ENCODE data around the gene ABCA12.

The ABCA12 gene

DNA sequence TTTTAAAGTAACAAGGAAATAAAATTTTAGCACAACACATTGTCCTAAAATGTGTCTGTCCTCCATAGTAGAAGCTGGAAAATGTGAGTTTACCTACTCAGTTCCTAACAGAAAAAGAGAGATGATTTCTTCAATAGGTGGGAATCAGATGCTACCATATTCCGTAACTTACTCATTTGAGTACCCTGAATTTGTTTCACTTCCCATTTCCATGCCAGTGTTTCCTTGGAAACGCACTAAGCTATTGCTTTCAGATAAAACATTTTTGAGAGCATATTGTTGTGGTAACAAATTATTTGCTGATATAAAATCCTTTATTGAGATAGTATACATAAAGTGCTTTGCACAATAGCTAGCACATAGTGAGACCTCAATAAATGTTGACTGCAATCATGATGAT, 191.5 kb downstream of the ABCA12 start:
- no peak for DNase-seq

DNA sequence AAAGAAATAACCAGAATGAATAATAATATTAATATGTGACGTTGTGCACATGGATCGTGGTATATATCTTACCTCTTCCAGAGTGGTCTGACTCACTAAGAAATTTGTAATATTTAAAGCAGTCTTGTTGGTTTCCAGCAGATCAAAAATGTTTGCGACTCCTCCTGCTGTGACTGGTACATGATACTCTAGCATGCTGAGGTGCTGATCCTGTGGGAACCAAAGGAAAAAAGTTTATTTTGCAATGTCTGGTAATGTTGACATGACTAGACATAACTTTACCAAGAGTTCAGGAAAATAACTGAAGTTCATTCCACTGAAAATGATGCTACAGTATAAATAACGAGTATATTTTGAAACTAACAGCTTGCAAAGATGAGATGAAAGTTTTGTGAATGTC, 204.4 kb downstream of the ABCA12 start:
- peak; percentile 3 for DNase-seq

DNA sequence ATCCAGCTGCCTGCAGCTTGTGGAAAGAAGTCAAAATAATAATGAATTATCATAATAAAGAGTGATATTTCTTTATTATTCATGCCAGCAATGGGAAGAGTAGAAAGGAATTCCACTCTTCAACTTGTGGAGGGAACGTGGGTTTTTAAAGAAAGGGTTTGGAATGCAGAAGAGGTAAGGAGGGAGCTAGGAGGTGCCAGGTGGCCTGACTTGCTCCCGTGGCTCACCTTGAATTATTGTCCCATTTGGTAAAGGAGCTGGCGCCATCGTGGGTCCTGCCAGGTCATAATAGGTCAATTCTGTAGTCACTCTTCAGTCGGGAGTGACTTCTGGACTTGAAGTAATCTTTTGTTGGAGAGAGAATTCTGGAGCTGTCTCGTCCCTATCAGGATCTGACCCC, 233.8 kb downstream of the ABCA12 start:
- DNase-seq = no peak

DNA sequence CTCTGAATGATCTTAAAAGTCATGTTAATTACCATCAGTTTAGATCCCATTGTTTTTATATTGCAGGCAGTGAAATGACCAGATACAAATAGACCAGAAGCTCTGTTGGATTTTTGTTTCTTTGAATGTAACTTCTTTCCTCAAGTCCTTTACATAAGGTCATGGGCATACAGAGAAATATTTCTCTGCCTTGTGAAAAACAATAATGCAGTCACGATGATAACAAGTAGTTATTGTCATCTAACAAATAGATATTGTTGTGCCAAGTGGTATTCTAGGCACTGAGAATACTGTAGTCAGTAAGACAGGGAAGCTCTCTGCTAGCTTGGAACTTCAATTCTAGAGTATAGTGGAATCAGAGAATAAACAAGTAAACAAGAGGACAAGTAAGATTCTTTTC, 234.2 kb downstream of the ABCA12 start:
- no peak for DNase-seq

DNA sequence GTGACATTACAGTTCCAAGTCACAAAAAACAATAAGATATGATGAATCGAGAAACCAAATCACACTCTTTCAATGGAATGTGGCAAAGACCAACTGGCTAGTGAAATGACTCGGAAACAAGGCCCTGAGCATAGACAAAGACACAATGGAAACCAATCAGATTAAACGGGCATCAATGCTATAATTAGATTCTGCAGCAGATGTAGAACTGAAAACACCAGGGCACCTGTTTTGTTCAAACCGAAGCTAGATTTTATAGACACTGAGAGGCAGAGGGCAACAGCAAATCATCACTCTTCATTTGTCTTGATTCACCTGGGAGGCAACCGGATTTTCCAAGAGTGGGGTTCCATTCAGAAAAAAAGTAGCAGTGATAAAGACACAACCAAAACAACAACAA, 236.1 kb downstream of the ABCA12 start:
- no peak for DNase-seq

DNA sequence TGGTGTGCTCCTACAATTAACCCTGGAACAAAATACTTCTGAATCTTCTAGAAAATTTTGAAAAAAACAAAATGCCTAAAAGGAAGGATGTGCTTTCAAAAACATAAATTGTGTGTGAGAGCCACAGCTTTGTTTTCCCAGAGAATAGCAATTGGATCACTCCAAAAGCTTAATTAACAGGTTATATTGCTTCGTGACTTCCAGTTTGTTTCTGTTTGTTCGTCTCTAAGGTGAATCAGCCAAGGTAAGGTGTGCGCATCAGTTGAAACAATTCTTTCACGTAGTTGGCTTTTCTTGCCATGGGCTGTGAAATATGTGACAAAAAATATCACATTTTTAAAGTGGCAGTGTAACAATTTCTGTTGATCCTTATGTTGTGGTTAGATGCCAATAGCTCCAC, 238.7 kb downstream of the ABCA12 start:
- no peak for DNase-seq

DNA sequence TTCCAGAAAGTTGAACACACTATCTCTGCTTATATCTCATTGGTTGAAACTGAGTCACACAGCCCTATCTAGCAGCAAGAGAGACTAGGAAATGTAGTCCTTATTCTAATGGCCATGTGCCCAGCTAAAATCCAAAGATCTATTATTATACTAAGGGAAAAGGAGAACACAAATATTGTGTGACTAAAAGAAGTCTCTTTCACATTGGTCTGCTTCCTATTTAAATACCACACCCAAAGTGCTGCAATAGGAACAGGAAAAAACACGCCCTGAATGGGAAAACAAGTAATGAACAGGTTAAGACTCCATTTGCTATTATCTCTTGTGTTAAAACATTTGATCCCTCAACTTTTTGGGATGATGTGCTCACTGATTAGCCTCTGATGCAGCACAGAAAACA, 242.2 kb downstream of the ABCA12 start:
- no peak for DNase-seq

DNA sequence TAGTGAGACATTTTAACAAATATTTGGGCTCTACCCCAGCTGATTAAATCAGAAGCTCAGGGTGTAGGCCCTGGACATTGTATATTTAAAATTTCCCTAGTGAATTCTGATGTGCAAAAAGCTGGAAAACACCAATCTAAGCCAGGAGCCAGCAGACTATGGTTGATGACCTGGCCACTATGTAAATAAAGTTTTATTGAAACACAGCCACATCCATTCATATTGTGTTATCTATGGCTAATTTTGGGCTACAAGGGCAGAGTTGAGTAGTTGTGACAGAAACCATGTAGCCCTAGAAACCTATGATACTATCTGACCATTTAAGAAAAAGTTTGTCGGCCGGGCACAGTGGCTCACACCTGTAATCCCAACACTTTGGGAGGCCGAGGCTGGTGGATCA, 243.0 kb downstream of the ABCA12 start:
- no peak for DNase-seq

DNA sequence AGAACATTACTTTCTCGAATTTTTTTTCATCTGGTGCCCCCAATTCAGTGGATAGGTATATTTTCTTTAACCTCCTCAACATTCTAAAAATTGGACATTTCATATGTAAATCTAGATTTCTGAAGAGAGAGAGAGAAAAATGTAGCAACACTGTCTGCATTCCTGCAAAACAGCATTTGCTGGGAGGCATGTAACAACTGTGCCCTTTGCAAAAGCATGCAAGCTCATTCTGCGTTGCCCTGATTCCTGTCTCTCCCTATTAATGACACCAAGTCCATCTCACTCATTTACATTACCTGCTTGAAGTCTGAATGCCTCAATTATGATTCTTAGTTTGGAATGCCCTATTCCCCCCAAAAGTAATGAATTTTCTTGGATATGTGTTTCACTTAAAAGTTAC, 249.1 kb downstream of the ABCA12 start:
- no peak for DNase-seq

DNA sequence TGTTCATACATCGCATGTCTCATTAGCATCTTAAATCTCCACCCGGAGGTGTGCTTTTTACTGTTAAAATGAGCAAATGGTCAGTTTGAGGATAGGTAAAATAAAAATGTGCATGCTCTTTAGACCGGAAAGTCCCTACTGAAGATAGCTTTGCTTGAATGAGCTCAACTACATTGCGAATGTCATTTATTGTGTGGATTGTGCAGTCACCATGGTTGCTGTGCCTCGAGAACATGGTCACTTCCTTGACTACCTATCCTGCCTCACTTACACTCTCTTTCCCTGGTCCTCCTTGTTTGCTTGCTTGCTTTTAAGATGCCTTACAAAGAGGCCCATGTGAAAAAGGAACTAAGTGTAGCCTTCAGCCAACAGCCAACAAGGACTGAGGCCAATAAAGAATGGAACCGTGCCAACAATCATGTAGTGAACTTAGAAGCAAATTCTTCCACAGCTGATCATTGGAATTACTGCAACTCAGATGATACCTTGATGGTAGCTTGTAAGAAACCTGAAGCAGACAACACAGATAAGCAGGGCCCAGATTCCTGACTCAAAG, 256.7 kb downstream of the ABCA12 start:
- peak; percentile 5 for DNase-seq

Data from fibroblast of skin of right biceps (primary cell).